Measurements from ENCODE around the gene EMSY.

Gene EMSY

GRCh38 chr11:76455931-76456330 is 11.1 kb downstream of the EMSY start:
- no peak for DNase-seq

- no peak for DNase-seq
Measured at GRCh38 chr11:76456571-76456970, 11.8 kb downstream of the EMSY start.

GRCh38 chr11:76459299-76459698 is 14.5 kb downstream of the EMSY start:
- no peak for DNase-seq

GRCh38 chr11:76459846-76460245 is 15.0 kb downstream of the EMSY start:
- no peak for DNase-seq

- no peak for DNase-seq
Measured at GRCh38 chr11:76462317-76462716, 17.5 kb downstream of the EMSY start.

GRCh38 chr11:76465701-76466100 is 20.9 kb downstream of the EMSY start:
- DNase-seq, result no peak

GRCh38 chr11:76466666-76467065 is 21.8 kb downstream of the EMSY start:
- DNase-seq, result no peak

GRCh38 chr11:76469141-76469540 is 24.3 kb downstream of the EMSY start:
- DNase-seq, result no peak

GRCh38 chr11:76471382-76471781 is 26.6 kb downstream of the EMSY start:
- no peak for DNase-seq

GRCh38 chr11:76480241-76480640 is 35.4 kb downstream of the EMSY start:
- no peak for DNase-seq

- no peak for DNase-seq
Measured at GRCh38 chr11:76491644-76492043, 46.8 kb downstream of the EMSY start.

- DNase-seq, result no peak
Measured at GRCh38 chr11:76493040-76493439, 48.2 kb downstream of the EMSY start.

- DNase-seq, result no peak
Measured at GRCh38 chr11:76493626-76494539, 49.1 kb downstream of the EMSY start.

- DNase-seq, result no peak
Measured at GRCh38 chr11:76495019-76495418, 50.2 kb downstream of the EMSY start.

GRCh38 chr11:76496174-76496573 is 51.4 kb downstream of the EMSY start:
- DNase-seq, result no peak

GRCh38 chr11:76501526-76502202 is 56.8 kb downstream of the EMSY start:
- DNase-seq, result no peak

GRCh38 chr11:76506833-76507232 is 62.0 kb downstream of the EMSY start:
- no peak for DNase-seq

GRCh38 chr11:76510060-76511047 is 65.5 kb downstream of the EMSY start:
- DNase-seq, result no peak

- DNase-seq, result no peak
Measured at GRCh38 chr11:76512851-76513653, 68.2 kb downstream of the EMSY start.

- no peak for DNase-seq
Measured at GRCh38 chr11:76513654-76514034, 68.8 kb downstream of the EMSY start.

- DNase-seq, result no peak
Measured at GRCh38 chr11:76515494-76515893, 70.7 kb downstream of the EMSY start.

- no peak for DNase-seq
Measured at GRCh38 chr11:76523147-76523546, 78.3 kb downstream of the EMSY start.
